ENCODE results near the gene ARHGEF38.

- TF ChIP-seq, protein P1, sequence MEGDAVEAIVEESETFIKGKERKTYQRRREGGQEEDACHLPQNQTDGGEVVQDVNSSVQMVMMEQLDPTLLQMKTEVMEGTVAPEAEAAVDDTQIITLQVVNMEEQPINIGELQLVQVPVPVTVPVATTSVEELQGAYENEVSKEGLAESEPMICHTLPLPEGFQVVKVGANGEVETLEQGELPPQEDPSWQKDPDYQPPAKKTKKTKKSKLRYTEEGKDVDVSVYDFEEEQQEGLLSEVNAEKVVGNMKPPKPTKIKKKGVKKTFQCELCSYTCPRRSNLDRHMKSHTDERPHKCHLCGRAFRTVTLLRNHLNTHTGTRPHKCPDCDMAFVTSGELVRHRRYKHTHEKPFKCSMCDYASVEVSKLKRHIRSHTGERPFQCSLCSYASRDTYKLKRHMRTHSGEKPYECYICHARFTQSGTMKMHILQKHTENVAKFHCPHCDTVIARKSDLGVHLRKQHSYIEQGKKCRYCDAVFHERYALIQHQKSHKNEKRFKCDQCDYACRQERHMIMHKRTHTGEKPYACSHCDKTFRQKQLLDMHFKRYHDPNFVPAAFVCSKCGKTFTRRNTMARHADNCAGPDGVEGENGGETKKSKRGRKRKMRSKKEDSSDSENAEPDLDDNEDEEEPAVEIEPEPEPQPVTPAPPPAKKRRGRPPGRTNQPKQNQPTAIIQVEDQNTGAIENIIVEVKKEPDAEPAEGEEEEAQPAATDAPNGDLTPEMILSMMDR (IDR thresholded peaks at IDR 0.05): no peak
- TF ChIP-seq POLR2A (IDR thresholded peaks at IDR 0.05): no peak
These were observed 25.3 kb upstream of the ARHGEF38 start for GRCh38 chr4:105527081-105527480.

Measured in heart left ventricle (tissue), 13 donors.